GM18517 (cell line): Measurements from ENCODE around the gene ANKS1B.
"Not testable (repeated sequence)": the region's sequence is repeated elsewhere in the genome, so short reads cannot be mapped to it uniquely, and the experiment has no call there.

Source experiments
- ATAC-seq: cut with Tn5 transposase; IDR thresholded peaks from one replicate; pipeline ENCODE4 v1.9.1; 2021; ENCODE audit warnings: mild to moderate bottlenecking, moderate library complexity; ENCODE audit not compliant: unreplicated experiment

ANKS1B gene

DNA sequence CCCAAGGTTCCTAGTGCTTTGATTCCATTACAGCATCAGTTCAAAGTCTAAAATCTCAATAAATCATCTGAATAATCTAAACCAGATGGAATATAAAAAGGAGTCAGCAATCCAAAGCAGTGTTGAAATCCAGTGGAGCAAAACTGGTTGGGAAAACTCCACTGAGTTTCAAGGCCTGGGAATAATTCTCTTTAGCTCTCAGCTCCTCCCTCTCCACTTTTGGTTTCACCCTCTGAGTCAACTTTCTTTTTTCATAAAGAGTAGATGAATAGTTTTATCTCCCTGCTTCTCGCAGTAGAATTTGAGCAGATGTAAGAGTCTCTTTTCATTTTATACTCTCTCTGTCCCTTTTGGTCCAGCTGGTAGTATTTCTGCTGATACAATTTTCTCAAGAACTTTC, 1001.1 kb downstream of the ANKS1B start:
- ATAC-seq, result no peak

DNA sequence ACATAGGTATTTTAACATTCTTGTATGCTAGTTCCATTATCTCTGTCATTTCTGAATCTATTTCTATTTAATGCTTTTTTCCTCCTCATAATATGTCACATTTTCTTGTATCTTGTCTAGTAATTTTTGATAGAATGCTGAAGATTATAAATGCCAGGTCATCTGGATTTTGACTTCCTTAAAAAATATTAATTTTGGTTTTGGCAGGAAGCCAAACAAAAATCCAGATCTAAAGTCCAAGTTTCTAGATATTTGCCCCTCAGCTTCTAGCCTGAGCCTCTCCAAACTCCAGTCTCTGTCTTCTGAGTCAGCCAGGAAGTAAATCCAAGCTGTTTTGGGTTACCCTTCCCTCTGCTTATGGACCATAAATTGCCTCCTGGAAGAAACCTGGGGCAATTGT, 1004.2 kb downstream of the ANKS1B start:
- ATAC-seq, result no peak

DNA sequence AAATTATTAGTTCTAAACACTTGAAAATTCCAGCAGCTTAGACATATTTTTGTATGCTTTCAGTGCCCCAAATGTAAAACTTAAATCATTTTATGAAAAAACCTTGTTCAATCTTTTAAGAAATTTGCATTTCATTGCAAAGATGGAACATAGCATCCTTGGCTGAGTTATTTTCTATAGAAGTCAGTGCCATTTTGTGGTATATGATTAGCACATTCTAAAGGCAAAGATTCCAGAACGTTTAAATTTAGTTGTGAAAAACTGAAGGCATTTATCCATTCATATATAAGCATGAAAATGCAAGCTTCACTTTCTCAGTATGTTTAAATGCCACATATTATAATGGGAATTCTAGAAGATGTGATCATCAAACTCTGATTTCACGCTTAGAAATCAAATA, 1007.5 kb downstream of the ANKS1B start:
- ATAC-seq, result no peak

DNA sequence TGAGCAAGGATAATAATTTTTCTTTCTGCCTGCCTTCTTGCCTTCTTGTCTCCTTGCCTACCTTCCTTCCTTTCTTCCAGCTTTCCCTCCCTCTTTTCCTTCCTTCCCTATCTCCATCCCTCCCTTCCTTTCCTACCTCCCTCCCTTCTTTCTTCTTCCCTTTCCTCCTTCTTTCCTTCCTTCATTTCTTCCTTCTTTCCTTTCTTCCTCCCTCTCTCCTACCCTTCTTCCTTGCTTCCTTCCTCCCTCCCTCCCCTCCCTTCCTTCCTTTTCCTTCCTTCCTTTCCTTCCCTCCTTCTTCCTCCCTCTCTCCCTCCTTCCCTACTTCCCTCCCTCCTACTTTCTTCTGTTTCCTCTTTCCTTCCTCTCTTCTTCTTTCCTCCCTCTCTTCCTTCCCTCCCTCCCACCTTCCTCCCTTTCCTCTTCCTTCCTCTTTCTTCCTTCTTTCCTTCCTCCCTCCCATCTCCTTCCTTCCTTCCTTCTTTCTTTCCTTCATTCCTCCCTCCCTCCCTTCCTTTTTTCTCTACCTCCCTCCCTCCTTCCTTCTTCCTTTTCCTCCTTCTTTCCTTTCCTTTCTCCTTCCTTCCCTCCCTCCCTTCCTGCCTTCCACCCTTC, 1009.9 kb downstream of the ANKS1B start:
- no peak for ATAC-seq

DNA sequence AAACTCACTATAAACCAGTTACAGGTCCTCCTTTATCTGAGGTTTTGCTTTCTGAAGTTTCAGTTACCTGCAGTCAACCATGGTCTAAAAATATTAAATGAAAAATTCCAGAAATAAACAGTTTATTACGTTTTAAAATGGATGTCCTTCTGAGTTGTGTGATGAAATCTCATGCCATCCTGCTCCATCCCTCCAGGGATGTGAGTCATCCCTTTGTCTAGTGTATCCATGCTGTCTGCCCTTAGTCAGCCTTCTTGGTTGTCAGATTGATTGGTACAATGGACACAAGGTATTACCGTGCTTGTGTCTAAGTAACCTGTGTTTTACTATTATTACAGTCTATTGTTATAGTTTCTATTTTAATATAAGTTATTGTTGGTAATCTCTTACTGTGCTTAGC, 1011.3 kb downstream of the ANKS1B start:
- ATAC-seq, result no peak

DNA sequence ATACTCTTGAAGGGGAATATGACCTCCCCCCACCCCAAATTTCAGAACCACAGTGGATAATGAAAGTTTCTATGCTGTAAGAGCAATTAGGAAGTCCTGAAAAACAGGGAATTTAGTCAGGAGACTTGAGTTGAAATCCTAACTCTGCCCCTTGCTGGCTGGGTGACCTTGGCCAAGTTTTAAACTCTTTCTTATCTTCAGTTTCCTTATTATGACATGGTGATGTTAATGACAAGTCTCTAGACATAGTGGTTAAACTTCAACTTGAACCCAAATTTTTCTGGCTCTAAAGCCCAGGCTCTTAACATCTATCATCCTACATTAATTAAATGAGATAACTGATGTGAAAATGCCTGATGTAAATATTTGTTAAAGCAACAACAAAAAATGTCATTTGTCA, 1013.8 kb downstream of the ANKS1B start:
- no peak for ATAC-seq

DNA sequence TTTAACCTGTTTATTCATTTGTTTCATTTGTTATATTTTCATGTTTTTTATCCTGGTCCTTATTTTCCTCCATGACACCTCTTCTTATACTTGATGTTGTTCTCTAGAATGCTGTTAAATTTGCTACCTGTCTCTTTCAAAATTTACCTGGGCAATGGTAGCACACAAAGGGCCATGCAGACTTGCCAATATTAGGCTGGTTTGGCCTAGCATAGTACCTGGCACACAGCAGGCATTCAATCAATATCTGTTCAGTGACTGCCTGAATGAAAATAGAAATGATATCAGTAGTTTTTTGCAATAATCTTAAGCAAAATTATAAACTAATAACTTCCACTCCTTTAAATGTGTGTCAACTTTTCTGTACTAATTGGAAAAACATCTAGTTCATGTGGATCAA, 1014.5 kb downstream of the ANKS1B start:
- no peak for ATAC-seq

DNA sequence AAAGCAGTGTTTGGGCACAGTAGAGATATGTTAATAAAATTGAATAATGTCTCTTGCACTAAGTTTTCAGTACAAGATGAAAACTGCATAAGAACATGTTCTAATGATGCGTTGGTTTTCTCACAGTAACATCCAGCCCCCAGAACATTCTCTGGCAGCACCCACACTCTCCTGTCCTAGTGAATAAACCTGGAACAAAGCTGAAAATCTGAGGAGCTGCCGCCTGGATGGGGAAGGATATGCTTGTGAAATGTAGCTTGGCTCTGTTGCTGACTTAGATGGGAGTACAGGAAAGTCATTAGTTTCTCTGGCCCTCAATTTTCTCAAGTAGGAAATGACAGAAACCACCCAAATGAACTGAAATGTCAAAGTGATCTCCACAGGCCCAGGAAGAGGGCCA, 1015.8 kb downstream of the ANKS1B start:
- ATAC-seq, result no peak

DNA sequence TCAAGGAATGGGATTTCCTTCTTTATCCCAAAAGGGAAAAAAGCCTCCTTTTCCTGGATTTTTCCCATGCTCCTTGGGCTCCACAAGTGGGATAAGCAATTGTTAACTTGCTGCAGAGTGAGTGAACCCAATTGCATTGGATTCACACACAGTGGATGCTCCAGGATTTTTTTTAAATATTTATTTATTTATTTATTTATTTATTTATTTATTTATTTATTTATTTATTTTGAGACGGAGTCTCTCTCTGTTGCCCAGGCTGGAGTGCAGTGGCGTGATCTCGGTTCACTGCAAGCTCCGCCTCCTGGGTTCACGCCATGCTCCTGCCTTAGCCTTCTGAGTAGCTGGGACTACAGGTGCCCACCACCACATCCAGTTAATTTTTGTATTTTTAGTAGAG, 1027.6 kb downstream of the ANKS1B start:
- not testable (repeated sequence) for ATAC-seq

DNA sequence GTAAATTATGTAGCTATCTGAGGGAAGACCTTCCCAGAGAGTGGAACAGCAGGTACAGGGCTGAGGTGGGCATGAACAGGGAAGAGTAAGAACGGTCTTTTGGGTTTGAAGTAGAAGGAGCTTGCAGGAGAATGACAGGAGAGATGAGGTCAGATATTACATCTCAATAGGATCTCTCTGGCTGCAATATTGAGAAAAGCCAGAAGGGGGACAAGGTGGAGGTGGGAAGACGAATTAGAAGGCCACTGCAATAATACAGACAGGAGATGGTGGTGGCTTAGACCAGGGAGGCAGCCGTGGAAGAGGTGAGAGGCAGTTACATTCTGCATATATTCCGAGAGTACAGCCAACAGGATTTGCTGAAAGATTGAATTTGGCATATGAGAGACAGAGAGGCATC, 1029.5 kb downstream of the ANKS1B start:
- peak; percentile 72 for ATAC-seq

DNA sequence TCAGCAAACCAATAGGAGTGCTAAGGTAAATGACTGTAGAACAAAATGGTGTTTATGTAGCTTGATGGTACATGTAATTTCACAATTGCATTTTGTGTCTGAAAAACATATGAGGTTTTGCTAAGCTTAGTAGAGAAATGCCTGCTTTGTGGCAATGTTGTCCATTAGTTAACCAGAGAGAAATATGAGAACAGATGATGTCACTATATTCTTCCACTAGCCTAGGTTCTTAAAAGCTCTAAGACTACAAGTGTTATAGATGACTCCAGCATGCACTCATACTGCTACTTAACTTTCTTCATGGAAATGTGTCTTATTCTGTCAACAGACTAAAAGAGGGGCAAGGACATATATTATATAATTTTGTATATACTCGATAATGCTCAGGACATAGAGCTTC, 1030.2 kb downstream of the ANKS1B start:
- no peak for ATAC-seq

DNA sequence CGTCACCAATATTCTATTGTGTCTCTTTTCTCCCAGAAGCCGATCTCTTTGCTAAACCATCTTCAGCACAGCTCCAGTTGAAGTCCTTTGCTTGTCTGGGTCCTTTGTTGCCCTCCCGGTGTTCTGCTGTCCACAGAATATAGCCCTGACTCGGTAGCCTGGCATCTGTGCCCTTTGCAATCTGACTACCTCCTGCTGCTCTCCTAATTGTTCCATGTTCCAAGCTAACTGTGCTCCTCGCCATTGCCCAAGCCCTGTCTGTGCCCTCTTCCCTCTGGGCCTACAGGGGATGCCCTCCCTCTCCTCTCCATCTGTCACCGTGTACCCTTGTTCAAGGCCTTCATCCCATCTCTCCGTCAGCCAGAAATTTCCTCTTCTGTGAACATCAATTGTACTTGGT, 1033.3 kb downstream of the ANKS1B start:
- ATAC-seq, result no peak

DNA sequence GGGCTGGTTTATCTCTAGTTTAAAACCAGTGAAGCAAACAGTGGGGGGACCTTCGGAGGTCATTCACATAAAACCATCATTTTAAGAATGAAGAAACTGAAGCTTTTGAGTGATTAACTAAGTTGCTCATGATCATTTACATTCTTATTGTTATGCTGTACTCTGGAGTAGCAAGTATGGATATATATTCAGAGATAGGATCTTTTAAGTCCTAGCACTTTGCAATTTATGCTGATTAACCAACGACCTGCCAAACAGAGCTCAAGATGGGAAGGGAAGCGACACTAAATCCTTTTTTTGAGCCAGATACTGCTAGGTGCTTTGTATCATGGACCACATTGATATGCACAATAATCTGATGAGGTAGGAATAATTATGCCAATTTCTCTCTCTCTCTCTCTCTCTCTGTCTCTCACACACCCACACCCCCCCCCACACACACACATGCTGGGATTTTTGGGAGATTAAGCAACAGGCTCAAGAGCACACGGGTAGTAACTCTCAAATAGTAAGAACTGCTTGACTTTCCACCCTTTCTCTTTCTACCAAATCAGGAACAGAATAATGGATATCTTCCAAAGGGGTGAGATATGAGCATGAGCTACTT, 1036.3 kb downstream of the ANKS1B start:
- no peak for ATAC-seq

DNA sequence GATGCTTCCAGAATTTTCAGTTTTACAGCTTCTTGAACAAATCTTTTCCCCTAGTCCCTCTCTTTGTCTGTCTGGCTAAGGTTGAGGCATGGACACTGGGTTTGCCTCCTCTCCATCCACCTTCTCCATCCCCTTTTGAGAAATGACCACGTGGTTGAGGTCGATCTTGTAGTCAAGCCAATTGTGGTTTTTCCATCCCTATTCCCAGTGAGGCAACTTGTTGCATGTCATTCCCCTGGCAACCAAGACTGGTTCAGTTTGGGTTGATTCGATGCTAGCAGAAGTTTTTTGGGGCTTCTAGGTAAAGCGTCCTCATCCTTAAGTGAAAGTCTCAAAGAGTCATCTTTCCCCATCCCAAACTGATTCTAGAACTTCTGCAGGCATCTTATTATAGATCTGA, 1038.9 kb downstream of the ANKS1B start:
- no peak for ATAC-seq

DNA sequence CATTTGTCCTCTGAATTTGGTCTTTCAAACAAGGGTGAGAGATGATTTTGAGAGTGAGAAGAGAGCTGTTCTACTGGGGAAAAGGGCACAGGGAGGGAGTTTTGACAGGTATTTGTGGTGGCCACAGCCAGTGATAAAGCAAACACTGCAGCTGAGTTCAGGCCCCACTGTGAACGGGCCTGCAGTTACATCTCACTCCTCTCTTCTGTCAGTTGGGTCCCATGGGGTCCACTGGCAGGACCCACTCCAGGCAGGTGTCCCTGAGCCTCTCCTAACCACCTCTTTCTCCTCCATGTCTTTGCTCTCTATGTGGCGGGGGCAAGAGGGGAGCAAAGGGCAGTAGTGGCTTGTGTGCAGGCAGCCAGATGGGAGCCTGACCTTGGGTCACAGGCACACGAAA, 1044.8 kb downstream of the ANKS1B start:
- ATAC-seq, result no peak

DNA sequence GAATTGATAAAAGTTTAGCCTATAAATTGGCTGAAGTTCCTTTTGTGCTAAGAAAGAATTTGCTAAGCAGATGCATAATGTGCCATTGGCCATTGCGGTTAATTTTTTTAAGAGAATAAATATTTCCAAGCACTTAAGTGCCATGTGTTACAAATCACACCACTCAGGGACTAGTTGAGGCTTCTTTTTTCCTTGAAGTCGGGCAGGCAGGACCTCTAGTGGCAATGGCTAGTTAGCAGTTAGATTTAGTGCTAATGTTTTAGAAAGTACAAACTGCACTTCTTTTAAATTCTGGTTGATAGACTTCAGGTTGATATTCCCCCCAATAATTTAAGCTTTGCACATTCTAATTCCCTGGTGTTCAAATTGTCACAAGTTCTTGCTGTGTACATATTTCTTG, 1045.4 kb downstream of the ANKS1B start:
- ATAC-seq, result no peak

DNA sequence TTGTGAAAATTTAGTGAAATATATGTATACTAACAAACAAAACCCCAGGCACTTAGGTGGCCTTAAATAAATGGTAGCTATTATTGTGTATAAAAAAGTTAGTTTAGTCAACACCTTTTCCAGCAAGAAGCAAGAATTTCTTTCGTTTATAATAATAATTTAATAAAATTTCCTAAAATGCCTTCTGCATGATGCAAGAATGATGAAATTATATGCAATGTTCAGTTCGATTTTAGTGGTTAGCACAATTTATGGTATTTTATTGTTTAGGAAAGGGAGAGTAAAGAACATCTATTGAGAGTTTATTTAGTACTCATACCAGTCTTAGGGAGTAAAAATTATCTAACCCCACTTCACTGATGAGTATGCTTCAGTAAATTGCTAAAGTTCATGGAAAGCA, 1048.9 kb downstream of the ANKS1B start:
- ATAC-seq, result no peak

DNA sequence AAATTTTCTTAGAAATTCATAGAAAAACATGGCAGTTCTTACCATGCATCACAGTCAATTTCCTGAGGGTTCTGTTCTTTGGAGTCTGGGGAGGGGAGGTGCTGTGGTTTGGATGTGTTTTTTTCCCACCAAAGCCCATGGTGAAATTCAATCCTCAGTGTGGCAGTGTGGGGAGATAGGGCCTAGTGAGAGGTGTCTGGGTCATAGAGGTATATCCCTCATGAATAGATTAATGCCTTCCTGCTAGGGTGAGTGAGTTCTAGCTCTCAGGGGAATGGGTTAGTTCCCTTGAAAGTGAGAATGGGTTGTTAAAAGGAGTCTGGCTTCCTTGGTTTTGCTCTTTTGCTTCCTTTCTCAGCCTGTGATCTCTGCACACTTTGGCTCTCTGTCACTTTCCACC, 1061.9 kb downstream of the ANKS1B start:
- no peak for ATAC-seq

DNA sequence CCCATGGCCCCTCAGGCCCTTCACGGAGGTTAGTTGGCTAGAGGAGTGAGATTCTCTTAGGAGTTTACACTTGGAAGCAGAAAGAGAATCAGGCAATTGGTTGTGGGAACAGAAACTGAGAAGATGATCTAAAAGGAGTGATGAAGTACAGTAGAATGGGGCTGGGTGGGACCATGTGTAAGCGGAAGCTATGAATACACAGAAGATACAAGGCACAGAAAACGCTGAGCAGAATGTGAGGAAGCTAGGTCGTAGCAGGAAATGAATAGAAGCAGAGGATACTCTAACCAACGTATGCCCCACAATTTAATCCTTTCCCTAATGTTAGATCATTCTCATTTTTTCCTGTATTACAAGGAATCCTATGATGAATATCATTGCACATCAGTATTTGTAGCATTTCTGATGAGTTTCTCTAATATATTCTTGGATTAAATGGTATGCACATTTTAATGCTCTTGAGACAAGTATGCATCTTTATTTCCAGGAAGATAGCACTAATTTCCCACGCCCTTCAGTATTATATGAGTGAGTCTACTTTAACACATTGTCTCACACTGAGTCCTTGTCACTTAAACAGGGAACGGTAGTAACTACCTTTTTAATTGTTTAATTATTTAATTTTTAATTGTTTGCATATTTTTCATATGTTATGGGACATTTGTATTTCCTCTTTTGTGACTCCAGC, 1066.4 kb downstream of the ANKS1B start:
- no peak for ATAC-seq

DNA sequence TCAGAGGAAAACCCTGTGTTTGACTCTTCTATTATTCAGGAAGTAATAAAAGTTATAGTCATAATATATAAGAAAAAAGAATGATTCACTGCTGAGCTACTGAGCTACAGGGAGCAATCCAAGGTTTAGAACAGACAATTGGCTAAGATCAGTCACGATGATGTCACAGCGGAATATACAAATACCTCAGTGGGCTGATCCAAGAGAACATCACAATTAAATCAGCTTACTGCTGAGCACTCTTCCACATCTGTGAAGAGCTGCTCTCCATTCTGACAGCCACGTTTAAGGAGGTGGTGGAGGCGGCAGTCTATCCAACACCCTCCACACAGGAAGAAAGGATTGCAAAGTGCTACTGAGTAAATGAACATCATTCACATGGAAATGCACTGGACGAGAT, 1068.6 kb downstream of the ANKS1B start:
- ATAC-seq, result no peak

DNA sequence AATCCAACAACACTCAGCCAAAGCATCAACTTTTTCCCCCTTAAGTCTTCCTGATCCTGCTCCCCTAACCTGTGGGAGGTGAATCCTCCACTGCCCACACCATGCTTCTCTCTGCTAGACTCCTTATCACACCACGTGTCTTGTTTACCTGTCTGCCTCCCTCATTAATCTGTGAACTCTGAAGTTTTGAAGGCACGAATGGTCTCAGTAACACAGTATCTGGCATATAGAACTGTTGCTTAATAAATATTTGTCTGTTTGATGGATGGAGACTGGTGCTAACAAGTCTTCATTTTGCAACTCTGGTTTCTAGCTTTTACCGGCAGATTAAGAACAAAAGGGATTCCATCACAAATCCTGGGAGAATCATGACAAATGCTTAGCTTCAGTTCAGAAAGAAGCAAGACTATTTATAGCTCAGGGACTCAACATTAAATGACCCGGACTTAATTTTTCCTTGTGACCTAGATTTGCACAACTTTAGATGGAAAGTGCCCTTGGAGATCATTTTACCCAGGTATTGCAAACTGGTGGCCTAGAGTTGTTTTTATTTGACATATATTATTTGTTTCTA, 1072.2 kb downstream of the ANKS1B start:
- no peak for ATAC-seq

DNA sequence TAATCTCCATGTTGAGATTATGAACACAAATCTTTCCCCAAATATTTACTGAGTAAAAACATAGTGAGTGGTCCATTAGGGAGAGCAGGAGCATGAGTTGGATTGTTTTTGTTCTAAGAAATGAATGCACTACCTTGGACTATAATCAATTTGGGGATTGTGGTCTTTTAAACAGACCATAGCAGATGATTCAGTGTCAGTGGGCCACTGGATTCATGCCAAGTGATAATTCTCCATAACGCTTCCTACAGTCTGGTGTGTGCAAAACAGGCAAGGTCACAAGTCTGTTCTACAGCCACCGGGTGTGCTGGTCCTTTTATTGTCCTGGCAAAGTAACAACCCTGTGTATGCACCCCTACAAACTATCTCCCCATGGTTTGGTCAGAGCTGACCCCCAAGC, 1073.3 kb downstream of the ANKS1B start:
- ATAC-seq, result no peak
